ENCODE measurements around the gene ADORA3.
A peak's percentile ranks its signal among the peaks of the same experiment; 100 is the strongest.

- no peak for TF ChIP-seq CTCF (IDR thresholded peaks at IDR 0.05)
- TF ChIP-seq POLR2A (IDR thresholded peaks at IDR 0.05) = peak in 1 of 4 donors; percentile 41
These were observed 2.2 kb upstream of the ADORA3 start for GRCh38 chr1:111505641-111506119.
